Stimulated activated CD8-positive, alpha-beta memory T cell treated with anti-CD3 and anti-CD28 coated beads, Interleukin-12 subunit alpha, Interleukin-12 subunit beta, amount 100 ng/mL, for 24 hours (primary cell): ENCODE results near the gene LPAR1.

Experiments used
- DNase-seq: peaks from one replicate; pipeline ENCODE4 v3.0.0-alpha.2; 2020; ENCODE audit errors: extremely low read depth

Gene LPAR1

GRCh38 chr9:111001526-111001925, 36.7 kb downstream of the LPAR1 start:
- no peak for DNase-seq

GRCh38 chr9:111000202-111000601, 38.1 kb downstream of the LPAR1 start:
- DNase-seq = no peak

GRCh38 chr9:110999379-110999778, 38.9 kb downstream of the LPAR1 start:
- no peak for DNase-seq

- no peak for DNase-seq
These were observed 40.4 kb downstream of the LPAR1 start for GRCh38 chr9:110997847-110998246.

GRCh38 chr9:110996436-110997220, 41.6 kb downstream of the LPAR1 start:
- no peak for DNase-seq

GRCh38 chr9:110995420-110996340, 42.6 kb downstream of the LPAR1 start:
- no peak for DNase-seq

GRCh38 chr9:110994771-110995241, 43.5 kb downstream of the LPAR1 start:
- no peak for DNase-seq

- DNase-seq = no peak
These were observed 47.8 kb downstream of the LPAR1 start for GRCh38 chr9:110990481-110990880.

GRCh38 chr9:110986529-110986928, 51.7 kb downstream of the LPAR1 start:
- DNase-seq = no peak

GRCh38 chr9:110984890-110985437, 53.3 kb downstream of the LPAR1 start:
- no peak for DNase-seq

GRCh38 chr9:110980261-110980660, 58.0 kb downstream of the LPAR1 start:
- no peak for DNase-seq

GRCh38 chr9:110979636-110980035, 58.6 kb downstream of the LPAR1 start:
- DNase-seq = no peak

GRCh38 chr9:110978516-110978915, 59.8 kb downstream of the LPAR1 start:
- no peak for DNase-seq

GRCh38 chr9:110977259-110977709, 61.0 kb downstream of the LPAR1 start:
- no peak for DNase-seq

GRCh38 chr9:110975969-110976368, 62.3 kb downstream of the LPAR1 start:
- no peak for DNase-seq

- no peak for DNase-seq
These were observed 63.0 kb downstream of the LPAR1 start for GRCh38 chr9:110975278-110975677.

- DNase-seq = no peak
These were observed 66.6 kb downstream of the LPAR1 start for GRCh38 chr9:110971705-110972104.

- no peak for DNase-seq
These were observed 67.0 kb downstream of the LPAR1 start for GRCh38 chr9:110971234-110971633.

- DNase-seq = no peak
These were observed 68.3 kb downstream of the LPAR1 start for GRCh38 chr9:110969971-110970386.

- no peak for DNase-seq
These were observed 70.2 kb downstream of the LPAR1 start for GRCh38 chr9:110968096-110968495.

GRCh38 chr9:110967196-110967595, 71.1 kb downstream of the LPAR1 start:
- DNase-seq = no peak

- no peak for DNase-seq
These were observed 78.0 kb downstream of the LPAR1 start for GRCh38 chr9:110960288-110960687.
